HG03439 (cell line): ENCODE data around the gene CDK5RAP1.
"Not testable (repeated sequence)": the region's sequence is repeated elsewhere in the genome, so short reads cannot be mapped to it uniquely, and the experiment has no call there.

Experiments
- ATAC-seq: cut with Tn5 transposase; IDR thresholded peaks from one replicate; pipeline ENCODE4 v1.9.1; 2021; ENCODE audit warnings: mild to moderate bottlenecking, moderate library complexity; ENCODE audit not compliant: unreplicated experiment

Gene CDK5RAP1

GRCh38 chr20:33401184-33401920 is at the start of gene CDK5RAP1:
TSS of gene CDK5RAP1 (minus strand) at chr20:33401519. CDS start at chr20:33397064, 4,455 bp downstream.
- peak; percentile 69 for ATAC-seq

DNA sequence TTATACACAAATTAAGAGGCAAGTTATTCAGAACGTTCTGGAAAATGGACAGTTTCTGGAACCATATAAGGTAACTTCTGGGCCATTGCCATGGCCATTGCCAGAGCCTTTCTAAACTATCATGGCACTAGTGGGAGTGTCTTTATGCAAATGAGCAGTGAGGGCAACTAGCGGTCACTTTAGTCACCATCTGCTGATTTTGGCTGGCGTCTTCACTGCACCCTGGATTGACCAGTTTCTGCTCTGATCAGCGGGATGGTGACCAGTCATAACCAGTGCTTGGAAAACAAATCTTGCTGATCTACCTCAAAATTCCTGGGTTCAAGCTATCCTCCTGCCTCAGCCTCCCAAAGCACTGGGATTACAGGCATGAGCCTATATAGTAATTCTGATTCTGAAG is 49.5 kb upstream of the CDK5RAP1 start:
- ATAC-seq: no peak

DNA sequence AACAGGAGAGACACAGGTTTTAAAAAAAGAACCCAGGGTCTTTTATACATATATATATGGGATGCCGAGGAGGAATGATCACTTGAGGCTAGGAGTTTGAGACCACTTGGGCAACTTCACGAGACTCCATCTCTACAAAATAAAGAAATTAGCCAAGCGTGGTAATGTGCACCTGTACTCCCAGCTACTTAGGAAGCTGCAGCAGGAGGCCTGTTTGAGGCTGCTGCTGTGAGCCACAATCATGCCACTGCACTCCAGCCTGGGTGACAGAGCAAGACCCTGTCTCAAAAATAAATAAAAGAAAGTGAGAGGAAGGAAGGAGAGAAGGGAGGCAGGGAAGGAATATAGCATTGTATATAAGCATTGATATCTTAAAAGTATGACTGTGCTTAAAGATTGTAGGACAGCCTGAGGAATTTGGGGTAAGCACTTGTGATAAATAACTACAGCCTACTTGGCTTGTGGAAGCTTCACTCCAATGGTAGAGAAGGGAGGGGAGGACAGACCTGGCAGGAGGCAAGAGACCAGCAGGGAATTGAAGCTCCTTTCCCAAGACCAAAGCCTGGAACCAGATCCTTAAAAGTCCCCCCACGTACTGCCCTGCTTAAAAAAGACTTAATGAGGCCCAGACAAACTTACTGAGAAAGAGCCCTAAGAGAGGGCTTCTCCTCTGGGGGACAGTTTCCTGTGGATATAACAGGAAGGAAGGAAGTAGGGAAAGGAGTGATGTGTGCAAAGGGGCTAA is 44.7 kb upstream of the CDK5RAP1 start:
- ATAC-seq: no peak

- ATAC-seq: no peak
Observed at GRCh38 chr20:33444797-33445560, 43.7 kb upstream of the CDK5RAP1 start.

DNA sequence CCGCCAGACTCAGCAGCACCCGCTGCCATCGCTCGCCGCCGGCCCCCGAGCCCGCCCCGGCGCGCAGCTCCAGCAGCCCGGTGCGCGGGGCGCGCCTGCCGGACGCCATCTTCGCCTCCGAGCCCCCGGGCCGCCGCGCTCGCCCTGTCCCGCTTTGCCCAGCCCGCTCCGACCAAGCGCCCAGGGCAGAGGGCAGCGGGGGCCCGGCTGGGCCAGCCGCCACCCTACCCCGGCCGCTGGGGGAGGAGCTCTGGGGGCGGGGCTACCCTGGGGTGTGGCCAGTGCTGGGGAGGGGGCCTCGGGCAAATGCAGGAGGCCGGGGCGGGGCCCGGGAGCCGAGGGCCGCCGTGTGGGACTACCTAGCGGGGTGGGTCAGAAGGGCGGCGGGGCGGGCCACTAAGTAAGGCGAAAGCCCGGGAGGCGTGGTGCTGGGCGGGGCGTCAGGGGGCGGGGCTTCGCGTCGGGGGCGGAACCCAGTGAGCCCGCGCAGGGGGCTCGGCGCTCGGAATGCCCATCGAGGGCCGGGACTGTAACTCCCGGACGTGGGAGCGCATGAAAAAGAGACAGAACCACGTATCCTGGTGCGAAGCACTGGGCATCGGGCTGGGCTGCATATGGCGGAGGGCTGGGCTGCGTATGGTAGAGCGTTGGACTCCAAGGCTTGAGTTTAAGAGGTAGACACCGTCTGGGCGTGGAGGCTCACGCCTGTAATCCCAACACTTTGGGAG is 42.4 kb upstream of the CDK5RAP1 start, which contains the start of gene SNTA1:
SNTA1 (minus strand) TSS at position 252 of the 728 bp plus-strand sequence; CDS start at position 109, 143 bp downstream.
- ATAC-seq: peak; percentile 57

GRCh38 chr20:33443006-33443511 is 41.7 kb upstream of the CDK5RAP1 start:
- ATAC-seq: peak; percentile 20

DNA sequence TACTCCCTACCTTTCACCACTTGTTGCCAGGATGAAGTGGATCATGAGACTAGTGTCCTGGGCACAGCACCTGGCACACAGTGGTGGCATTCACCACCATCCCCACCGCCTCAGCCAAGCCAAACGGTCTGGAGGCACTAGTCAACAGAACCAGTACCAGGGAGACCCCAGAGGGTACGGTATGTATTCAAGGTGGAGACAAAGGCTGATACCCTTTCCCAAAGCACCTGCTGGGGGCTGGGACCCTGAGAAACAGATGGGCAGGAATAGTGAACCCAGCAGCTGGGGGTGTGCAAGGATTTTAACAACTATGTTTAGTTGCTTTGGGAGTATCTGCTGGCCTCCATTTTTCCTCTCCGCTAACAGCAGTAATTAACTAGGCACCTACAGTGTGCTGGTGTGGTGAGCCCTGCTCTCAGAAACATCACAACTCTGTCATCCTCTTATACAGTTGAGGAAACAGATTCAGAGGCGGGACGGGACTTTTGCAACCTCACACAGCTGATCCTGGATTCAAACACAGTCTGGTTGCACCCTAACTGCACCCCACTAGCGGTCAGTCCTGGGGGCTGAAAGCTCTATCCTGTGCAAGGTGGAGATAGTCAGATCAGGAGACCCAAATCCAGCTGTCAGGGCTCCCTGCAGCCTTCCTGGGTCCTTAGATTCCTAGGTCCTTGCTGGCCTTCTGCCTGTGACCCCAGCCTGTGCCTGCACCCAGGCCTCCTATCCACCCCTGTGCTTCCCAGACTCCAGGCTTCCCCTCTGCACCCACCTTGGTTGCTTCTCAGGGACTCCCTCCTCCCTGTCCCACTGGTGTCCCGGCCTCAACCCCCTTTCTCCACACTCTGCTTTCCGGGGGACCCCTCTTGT is 41.1 kb upstream of the CDK5RAP1 start:
- no peak for ATAC-seq

DNA sequence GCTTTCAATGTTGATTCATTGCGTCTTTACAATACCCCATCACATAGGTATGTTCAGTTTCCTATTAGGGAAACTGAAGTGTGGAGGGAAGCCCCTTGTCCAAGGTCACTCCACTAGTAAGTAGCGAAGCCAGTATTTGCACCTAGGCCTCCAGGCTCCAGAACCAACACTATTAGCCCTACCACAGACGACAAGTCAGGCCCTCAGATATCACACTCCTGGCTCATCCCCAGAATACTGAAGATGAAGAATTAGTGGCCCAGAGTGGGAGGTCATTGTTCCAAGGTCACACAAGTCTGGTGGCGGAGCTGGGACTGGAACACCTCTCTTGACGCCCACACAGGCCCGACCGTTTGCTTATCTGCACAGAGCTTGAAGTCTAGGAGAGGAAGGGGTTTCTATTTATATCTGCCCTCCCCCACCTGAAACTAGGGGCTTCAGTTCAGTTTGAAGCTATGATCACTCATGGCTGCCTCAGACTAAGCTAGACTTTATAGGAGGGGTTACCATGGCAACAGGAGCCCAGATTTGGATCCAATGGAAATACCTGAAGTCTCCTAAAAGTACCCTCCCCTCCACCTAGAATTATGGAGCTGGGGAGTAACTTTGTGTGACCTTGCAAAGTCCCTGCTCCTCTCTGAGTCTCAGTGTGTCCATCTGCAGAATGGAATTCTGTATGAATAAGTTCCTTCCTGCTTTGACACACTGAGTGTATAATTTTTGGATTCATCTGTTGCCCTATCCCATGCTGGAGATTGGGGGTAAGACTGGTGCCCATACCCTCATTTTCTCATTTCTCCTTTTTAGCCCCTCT is 40.0 kb upstream of the CDK5RAP1 start:
- ATAC-seq: no peak

- not testable (repeated sequence) for ATAC-seq
Observed at GRCh38 chr20:33440562-33440961, 39.2 kb upstream of the CDK5RAP1 start.

- no peak for ATAC-seq
Observed at GRCh38 chr20:33438481-33438880, 37.2 kb upstream of the CDK5RAP1 start.

- no peak for ATAC-seq
Observed at GRCh38 chr20:33437141-33437911, 36.0 kb upstream of the CDK5RAP1 start.

- ATAC-seq: no peak
Observed at GRCh38 chr20:33434434-33434833, 33.1 kb upstream of the CDK5RAP1 start.

- ATAC-seq: no peak
Observed at GRCh38 chr20:33433465-33434234, 32.3 kb upstream of the CDK5RAP1 start.

DNA sequence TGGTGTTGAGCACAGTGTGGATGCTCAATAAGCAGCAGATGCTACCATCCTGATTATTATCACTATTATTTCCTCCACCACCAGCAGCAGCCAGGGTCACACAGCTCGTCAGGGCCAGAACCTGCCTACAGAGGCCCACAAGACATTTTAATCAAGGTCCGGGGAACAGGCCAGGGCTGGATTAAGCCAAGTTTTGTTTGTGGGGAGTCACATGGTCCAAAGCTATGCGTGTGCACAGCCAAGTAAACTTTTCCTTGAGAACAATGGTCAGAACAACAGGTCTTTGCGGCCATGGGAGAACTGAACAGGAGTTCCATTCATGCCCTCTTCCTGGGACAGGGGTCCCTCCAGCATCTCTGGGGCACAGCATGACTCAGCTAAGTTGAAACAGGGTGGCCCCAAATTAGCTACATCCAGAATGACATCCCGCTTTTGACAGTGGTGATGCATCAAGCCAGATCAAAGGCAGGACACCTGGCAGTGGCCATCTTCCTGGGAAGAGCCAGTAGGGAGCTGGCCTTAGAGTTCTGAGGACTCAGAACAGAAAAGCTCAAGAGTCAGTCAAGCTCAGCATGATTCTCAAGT is 30.6 kb upstream of the CDK5RAP1 start:
- no peak for ATAC-seq

GRCh38 chr20:33423875-33424274 is 22.6 kb upstream of the CDK5RAP1 start:
- ATAC-seq: not testable (repeated sequence)

DNA sequence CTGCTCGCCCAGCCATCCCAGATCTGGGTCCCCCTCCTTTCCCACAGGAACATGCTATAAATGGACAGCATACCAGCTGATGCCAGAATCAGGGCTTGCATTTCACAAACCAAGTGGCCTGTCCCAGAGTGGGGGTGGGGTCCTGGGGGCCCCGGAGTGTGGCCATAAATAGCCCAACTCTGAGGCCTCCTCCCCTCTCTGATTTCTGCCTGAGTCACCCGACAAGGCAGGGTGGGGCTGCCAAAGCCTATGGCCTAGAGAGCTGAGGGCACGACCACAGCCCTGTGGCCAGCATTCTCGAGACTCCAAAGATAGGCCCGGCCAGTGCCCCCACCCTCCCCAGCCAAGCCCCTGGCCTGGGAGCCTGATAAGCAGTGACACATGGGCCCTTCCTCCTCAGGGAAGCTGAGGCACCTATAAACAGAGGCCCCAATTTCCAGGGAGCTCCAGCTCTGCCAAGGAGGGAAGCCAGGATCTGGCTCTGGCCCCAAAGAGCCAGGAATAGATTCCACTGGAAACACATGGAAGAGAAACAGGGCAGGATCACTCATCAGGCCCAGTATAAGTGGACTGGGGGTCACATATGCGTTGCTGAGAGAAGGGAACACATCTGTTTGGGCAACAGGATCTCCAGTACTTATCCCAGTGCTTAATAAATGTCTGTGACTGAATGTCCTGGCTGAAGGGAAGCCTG is 22.0 kb upstream of the CDK5RAP1 start:
- ATAC-seq: no peak
